T-helper 22 cell (primary cell): ENCODE data around the gene HDAC11.
A peak's percentile ranks its signal among the peaks of the same experiment; 100 is the strongest.
"Not testable (repeated sequence)": the region's sequence is repeated elsewhere in the genome, so short reads cannot be mapped to it uniquely, and the experiment has no call there.

ENCODE experiments used
- DNase-seq: peaks from one replicate; pipeline ENCODE4 v3.0.0-alpha.2; 2020; ENCODE audit warnings: low read depth

HDAC11 gene

DNA sequence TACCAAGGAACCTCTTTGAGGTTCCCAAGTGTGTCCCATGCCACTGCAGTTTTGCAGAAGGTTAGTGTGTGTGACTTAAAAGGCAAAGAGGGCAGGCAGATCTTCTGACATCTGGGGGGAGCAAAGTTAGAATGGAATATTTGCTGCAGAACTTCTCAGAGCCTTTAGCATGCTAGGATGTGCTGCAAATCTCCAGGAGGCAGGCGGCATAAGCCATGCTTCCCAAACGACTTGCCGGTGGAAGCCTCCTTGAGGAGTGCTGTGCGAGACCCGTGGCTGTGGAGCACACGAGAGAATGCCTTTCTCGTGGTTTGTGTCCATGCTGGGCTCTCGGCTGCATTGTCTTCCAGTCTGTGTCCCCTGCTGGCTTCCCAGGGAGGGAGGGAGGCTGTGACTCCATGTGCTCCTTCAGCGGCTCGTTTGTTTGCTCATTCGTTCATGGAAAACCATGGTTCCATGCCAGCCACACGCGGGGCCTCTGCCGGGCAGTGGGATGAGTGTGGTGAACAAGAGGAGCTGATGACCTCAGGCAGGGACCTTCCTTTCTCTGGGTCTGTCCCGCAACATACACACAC lies 13.8 kb downstream of the HDAC11 start:
- no peak for DNase-seq

DNA sequence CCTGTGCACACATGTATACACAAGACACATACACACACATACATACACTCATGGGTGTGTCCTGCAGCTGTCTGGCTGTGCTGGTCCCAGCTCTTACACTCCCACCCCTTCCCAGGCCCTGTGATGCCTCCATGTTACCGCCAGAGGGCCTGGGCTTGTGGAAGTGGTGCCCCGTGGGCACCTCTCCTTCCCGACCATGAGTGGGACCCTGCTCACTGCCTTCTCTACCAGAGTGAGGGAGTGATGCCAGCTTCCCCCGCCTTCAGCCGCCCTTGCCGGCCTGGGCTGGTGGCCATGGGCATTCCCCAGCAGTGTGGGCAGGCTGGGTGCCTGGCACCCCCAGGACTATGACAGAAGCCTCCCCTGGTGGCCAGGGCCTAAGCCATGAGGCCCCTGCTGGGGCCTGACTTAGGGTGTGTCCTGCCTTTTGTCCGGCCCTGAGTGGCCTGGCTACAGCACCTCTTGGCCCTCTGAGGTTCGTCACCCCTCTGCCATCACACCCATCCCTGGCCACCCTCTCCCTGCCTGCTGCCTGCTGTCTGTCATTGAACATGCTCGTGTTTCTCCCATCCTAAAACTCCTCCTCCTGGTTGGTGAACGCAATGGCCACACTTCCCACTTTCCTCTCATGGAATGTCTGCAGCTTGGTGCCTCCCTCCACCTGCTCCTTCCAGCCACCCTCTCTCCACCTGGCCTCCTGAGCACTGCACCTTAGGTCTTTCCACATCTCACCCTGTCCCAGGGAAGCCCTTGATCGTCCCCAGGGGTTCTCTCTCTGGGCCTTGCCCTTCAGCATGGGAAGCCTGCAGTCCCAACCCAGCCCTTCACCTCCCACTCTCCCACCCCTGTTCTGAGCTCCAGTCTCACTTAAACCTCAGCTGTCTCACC lies 14.6 kb downstream of the HDAC11 start:
- no peak for DNase-seq

DNA sequence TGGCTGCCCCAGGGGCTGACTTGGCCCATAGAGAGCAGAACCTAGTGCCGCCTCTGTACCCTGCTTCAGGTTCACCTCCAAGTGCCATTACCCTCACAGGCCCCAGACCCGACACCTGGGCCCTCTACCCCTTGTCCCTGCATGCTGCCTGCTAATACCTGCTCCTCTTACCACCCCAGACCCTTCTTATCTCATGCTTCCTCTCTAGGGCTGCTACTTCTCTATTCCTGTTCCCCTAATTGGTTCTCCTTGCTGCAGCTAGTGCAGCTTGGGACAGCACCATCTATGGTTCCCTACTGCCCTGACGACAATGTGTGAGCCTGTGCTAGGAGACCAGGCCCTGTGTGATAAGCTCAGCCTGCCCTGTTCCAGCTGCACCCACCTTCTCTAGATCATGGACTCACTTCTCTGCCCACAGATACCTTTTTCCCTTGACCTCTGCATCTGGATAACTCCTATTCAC lies 15.3 kb downstream of the HDAC11 start:
- no peak for DNase-seq

DNA sequence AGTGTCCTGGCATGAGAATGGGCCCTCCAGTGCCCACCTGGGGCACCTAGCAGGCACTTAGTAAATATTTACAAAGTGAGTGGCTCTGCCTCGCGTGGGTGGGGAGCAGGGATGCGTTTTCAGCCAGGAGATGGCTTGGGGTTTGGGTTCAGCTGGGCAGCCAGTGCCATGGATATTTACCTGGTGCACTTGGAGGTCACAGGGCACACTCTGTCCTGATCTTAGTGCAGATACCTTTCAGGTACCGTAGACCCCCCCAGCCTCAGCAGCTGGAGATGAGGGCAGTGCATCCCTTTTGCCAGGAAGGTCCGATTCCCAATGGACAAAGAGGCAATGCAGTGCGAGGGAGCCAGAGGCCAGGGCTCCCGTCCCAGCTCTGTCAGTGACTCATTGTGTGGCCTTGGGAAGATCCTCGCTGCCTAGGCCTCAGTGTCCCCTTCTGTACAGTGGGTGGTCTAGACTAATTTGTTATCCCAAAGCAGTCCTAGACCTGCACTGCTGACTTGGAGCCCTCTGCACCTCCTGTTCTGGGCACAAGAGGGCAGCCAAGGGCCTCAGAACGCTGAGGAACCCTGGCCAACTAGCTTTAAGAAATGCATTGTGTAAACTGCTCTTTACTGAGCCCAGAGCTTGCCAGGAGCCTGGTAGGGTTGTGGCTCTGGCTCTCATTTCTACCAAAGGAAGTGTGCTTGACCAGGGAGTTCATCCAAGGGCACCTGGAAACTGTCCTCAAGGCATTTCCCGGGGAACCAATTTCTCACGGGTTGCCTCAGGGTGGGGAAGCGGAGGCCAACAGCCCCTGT lies 16.0 kb downstream of the HDAC11 start:
- DNase-seq: peak; percentile 10

DNA sequence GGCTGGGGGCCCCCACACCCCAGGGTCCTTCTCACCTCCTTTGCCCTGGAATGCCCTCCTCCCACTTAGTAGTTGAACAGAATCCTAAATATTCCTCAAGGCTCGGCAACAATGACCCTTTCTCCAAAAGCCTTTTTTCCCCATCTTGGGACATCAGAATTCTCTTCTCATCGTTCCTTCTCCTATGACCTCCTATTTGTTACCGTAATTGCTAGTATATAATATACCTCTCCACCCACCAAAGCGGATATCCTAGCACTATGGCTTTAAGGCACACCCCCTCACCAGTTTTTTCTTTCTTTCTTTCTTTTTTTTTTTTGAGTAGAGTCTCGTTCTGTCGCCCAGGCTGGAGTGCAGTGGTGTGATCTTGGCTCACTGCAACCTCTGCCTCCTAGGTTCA lies 16.8 kb downstream of the HDAC11 start:
- no peak for DNase-seq

DNA sequence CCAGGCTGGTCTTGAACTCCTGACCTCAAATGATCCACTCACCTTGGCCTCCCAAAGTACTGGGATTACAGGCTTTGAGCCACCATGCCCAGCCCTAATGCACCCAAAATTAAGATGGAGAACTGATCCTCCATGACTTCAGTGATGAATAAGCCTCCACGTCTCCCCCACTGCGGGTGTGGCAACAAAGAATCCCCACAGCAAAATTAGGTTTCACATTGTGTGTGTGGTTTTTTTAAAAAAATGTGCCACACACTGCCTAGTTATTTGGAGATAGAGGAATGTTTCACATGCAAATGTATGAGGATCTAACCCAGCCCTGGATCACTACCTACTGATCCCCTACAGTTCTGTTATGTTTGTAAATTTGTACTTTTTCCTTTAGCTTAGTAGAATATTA lies 17.3 kb downstream of the HDAC11 start:
- no peak for DNase-seq

DNA sequence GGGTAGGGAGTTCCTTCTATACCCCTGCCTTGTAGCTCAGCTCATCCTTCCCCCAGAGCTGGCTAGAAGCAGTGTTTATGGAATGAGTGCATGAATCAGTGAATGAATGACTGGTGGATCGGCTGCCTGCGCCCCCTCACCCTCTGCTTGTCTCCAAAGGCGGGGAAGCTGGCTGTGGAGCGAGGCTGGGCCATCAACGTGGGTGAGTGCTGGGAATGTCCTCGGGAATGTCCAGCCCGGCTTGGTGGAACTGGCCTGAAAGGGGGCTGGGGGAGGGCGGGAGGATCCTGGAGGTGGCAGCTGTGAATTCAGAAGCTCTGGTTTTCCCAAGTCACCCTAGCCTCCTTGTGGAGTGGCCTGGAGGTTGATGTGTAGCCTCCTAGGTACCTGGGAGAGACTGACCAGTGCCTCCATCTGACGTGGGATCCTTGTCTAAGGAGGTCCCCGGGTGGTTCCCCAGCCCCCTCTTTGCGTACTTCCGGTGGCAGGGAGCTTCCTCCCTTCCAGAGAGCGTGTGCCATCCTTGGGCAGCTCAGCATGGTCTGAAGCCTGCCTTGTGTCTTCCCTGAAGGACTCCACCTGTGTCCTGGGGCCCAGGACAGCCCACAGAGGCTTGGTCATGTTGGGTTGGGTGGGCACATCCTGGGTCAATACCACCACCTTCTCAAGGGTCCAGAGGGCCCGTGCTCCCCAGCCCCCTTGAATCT lies 18.4 kb downstream of the HDAC11 start:
- DNase-seq: no peak

DNA sequence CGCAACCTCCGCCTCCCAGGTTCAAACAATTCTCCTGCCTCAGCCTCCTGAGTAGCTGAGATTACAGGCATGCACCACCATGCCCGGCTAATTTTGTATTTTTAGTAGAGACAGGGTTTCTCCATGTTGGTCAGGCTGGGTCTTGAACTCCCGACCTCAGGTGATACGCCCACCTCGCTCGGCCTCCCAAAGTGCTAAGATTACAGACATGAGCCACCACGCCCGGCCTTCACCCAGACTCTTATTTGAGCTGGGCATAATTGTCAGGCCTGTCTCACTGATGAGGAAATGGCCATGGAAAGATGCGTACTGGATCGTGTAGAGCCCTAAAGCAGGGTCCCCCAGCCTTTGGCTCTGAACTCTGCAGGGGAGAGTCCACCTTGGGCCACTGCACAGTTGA lies 19.1 kb downstream of the HDAC11 start:
- not testable (repeated sequence) for DNase-seq

DNA sequence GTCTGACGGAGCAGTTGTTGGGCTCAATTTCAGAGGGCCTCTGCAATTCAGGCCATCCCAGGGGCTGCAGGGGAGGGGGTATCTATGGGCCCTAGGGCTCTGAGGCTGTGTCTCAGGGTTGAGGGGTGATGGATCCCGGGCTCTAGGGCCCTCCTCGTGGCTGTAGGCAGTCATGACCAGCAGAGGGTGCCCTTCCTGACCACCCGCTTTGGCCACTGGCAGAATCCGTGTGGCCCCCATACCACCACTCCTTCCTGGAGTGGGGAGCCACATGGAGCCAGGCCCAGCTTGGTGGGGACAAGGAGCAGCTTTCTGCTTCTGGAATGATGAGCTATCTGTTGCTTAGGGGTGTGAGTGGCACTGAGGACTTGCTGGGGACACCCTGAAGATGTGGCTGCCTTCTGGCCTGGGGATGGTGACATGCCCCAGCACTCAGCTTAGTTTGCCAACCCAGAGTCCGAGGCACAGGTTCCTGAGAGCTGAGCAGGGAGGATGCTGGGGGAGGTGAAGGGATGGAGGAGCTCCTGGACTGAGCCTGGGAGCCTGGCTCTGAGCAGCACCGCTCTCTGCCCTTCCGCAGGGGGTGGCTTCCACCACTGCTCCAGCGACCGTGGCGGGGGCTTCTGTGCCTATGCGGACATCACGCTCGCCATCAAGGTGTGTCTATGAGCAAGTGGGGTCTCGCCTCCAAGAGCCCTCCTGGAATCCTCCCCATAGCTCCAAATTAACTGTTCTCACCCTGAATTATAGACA lies 20.2 kb downstream of the HDAC11 start:
- no peak for DNase-seq

DNA sequence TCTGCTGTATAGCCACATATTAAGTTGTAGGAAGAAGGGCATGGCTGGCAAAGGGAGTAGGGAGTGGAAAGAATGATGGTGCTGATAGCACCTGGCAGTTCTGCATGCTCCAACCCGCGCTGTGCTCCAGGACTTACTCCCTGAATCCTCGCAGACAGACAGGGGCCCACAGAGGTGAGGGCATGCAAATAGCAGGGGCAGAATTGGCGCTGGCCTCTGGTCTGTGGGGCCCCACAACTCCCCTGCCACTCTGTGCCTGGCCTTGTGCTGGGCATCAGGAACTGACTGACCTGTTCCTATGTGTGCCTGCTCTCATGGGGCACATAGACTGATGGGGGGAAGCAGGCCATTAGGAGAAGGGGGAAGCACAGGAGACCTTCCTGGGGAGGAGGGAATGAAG lies 20.9 kb downstream of the HDAC11 start:
- no peak for DNase-seq

DNA sequence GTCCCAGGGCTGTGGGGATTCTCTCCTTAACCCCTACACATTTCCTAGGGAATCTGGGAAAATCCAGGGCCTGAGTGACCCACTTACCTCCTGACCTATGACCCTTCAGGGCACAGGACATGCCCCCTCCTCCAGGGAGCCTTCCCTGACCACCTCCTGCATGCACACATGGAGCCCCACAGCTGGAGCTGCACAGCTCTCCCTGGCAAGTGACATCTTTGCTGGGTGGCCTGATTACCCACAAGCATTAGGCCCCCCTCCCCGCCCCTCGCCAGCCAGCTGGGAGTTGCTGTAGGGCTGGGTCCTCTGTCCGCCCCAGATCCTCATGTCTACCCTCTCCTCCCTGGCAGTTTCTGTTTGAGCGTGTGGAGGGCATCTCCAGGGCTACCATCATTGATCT lies 21.4 kb downstream of the HDAC11 start:
- no peak for DNase-seq

DNA sequence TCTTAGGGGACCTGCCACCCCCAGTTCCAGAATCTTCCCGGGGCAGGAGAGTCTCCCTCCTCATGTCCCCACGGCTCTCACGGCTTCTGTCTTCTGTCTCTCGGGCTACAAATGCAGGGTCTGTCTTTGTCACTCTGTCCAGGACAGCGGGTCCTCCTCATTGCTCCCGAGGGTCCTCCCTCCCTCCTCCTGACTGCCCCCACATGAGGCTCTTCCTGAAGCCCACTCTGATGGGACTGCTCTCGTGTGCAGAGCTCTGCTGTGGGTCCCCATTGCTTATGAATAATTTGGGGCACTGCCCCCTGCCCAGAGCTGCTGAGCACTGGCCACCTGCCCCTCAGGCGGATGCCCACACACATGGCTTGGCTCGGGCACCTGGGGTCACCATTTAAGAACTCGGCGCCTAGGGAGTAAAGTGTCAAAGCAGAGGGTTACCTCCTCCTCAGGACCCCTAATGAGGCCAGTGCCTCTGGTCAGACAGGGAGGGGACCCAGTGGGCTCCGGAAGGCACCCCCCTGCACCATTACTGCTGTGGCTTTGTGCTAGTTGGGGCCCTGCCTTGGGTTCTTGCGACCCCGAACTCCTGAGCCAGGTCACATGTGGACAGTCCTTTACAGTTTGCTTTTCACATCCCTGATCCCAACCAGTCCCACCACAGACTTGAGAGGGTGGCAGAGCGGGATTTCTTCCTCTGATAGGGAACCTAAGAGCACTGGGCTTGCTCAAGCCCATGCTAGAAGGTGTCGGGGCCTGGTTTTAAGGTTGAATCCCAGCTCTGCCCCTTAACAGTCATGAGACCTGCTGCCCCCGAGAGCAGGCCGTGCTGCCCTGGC lies 22.1 kb downstream of the HDAC11 start:
- DNase-seq: no peak

DNA sequence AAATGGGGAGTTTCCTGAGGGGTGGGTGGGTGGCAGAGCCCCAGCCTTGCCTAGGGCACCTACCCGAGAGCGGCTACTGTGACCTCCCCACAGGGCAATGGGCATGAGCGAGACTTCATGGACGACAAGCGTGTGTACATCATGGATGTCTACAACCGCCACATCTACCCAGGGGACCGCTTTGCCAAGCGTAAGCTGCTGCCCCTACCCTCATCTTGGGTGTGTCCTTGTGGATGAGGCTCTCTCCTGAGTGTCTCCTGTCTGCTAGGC lies 22.6 kb downstream of the HDAC11 start:
- DNase-seq: no peak

DNA sequence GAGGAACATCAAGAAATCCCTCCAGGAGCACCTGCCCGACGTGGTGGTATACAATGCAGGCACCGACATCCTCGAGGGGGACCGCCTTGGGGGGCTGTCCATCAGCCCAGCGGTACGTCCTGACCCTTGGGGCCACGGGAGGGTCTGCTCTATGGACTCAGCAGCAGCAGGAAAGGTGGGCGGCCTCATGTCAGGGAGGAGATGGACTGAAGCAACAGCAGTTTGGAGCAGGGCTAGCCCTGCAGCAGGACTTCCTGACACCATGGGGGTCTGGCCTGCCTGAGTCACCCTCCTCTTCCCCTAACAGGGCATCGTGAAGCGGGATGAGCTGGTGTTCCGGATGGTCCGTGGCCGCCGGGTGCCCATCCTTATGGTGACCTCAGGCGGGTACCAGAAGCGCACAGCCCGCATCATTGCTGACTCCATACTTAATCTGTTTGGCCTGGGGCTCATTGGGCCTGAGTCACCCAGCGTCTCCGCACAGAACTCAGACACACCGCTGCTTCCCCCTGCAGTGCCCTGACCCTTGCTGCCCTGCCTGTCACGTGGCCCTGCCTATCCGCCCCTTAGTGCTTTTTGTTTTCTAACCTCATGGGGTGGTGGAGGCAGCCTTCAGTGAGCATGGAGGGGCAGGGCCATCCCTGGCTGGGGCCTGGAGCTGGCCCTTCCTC lies 24.2 kb downstream of the HDAC11 start:
- no peak for DNase-seq

DNA sequence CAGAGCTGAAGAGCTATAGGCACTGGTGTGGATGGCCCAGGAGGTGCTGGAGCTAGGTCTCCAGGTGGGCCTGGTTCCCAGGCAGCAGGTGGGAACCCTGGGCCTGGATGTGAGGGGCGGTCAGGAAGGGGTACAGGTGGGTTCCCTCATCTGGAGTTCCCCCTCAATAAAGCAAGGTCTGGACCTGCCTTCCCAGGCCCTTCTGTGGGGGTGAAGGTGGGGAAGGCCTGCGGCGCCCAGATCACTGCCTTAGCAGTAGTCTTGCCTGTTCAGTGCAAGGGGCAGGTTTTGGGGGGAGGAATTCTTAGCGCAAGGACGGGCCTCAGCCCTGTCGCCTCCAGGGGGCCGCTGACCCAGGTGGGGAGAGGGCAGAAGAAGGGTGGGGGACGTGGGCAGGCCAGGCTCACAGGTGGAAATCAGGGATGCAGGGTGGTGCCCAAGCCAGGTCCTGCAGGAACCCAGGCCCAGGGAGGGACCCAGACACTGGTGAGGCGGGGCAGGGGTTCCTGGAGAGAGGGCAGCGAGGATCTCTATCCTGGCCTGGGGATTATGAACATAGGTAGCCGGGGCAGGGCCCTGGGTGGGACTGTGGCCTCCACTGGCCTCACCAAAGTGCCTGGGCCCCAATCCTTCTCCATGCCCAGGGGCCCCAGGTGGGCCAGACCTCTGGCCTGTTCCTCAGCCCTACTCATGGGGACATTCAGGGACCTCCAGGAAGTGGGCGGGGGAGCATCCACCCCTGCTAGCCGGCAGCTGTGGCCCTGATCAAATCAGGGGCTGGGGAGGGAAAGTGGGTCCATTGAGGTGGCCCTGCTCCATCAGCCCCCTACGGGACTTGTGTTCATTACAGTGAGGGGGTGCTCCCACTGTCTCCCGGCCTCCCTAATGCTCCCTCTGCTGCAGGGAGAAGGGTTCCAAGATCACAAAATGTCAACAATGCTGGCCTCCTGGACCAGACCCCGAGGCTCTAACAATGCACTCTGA lies 25.3 kb downstream of the HDAC11 start:
- DNase-seq: no peak

DNA sequence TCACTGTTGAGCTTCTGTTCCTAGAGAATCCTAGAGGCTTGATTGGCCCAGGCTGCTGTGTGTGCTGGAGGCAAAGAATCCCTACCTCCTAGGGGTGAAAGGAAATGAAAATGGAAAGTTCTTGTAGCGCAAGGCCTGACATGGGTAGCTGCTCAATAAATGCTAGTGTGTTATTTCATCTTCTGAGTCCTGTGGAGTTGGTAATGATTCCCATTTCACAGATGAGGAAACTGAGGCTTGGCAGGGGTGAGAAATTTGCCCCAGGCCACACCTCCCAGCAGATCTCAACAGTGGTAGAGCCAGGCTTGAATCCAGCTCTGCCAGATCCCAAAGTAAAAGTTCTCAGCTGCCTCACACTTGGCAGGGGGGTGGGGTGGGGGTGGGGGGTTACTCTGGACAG lies 26.1 kb downstream of the HDAC11 start:
- DNase-seq: no peak

DNA sequence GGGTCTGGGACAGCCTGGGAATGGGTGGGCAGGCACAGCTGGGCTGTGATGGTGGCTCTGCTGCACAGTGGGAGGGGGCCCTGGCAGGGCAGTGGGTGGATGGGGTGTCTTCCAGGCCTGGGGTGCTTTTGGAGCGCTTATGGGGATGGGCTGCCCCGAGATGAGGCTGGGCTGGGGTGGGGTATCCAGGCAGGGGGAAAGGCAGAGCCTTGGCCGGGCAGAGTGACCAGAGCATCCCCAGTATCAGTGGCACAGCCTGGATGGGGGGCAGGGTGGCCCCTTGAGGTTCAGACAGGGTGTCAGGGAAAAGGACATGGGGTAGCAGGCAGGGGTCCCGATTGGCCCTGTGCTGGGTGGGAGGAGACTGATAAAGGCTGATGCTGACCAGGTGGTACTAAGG lies 26.6 kb downstream of the HDAC11 start:
- DNase-seq: no peak

DNA sequence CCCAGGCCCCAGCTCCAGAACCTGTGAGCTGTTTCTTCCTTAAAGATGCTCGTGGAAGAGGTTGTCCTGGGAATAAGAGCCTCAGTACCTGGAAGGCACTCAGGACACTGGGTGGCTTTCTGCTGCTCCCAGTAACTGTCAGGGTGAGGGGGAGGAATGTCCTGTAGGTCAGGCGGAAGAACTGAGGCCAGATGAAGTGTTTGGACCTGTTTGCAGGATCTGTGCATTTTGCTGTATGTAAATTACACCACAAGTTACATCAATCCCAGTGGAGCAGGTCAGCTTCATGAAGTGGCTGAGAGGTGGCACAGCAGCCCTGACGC lies 27.1 kb downstream of the HDAC11 start:
- no peak for DNase-seq
